ENCODE measurements around the gene LRP1B.

LRP1B gene

DNA sequence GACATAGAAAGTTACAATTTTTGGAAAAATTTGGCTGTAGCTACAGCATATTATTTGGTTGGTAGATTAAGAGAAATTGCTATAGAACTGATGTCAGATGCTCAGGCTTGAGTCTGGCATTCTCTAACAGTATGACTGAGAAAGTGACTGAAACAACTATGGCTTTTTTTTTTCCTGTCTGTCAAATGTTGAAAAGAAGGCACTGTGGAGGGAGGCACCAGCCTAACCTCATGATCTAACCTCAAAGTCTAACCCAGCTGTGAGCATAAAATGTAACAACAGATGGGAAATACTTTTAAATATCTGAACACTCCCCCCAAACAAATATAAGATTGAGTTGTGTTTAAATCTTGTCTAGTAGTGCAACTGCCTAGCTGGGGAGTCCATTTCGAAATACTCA lies 629.1 kb downstream of the LRP1B start:
- no peak for DNase-seq
- Histone ChIP-seq H3K4me2 (ENCODE audit: low read depth, low read length) (no peak overlapping the region), H3K9me3 (replicated peaks; ENCODE audit: insufficient read depth, low read length) (no peaks in the 10 kb centered on the region), H3K79me2 (ENCODE audit: low read length) (no peaks in the 10 kb centered on the region), H3K4me3 (ENCODE audit: low read length) (no peak overlapping the region), H3K27ac (ENCODE audit: low read length) (no peak overlapping the region), H3K9me2 (replicated peaks; ENCODE audit: insufficient read depth, low read length) (no peaks in the 10 kb centered on the region), H2AFZ (ENCODE audit: low read length) (no peak overlapping the region), H3K9ac (ENCODE audit: low read length) (no peak overlapping the region), H3K4me1 (ENCODE audit: low read length) (no peaks in the 10 kb centered on the region), H3K27me3 (replicated peaks; ENCODE audit: insufficient read depth, low read length) (no peaks in the 10 kb centered on the region), H3F3A (ENCODE audit: insufficient read depth, low read length) (no peaks in the 10 kb centered on the region), H4K20me1 (ENCODE audit: insufficient read depth, low read length) (no peaks in the 10 kb centered on the region), H3K36me3 (replicated peaks; ENCODE audit: insufficient read depth, low read length) (no peaks in the 10 kb centered on the region)
- TF ChIP-seq EZH2phosphoT487 (IDR thresholded peaks at IDR 0.05; ENCODE audit: low read length) = no peak

- H3K9me2 ChIP-seq (replicated peaks; ENCODE audit: insufficient read depth, low read length) = no peaks in the 10 kb centered on the region
- H3K9me3 ChIP-seq (replicated peaks; ENCODE audit: insufficient read depth, low read length) = no peaks in the 10 kb centered on the region
- no peak overlapping the region for H3K4me2 ChIP-seq (ENCODE audit: low read depth, low read length)
- H3K27me3 ChIP-seq (replicated peaks; ENCODE audit: insufficient read depth, low read length) = no peaks in the 10 kb centered on the region
- no peak overlapping the region for H3K27ac ChIP-seq (ENCODE audit: low read length)
- no peaks in the 10 kb centered on the region for H4K20me1 ChIP-seq (ENCODE audit: insufficient read depth, low read length)
- no peaks in the 10 kb centered on the region for H3K36me3 ChIP-seq (replicated peaks; ENCODE audit: insufficient read depth, low read length)
- H2AFZ ChIP-seq (ENCODE audit: low read length) = no peak overlapping the region
- H3F3A ChIP-seq (ENCODE audit: insufficient read depth, low read length) = no peaks in the 10 kb centered on the region
- no peaks in the 10 kb centered on the region for H3K79me2 ChIP-seq (ENCODE audit: low read length)
- H3K9ac ChIP-seq (ENCODE audit: low read length) = no peak overlapping the region
- no peak for DNase-seq
- no peaks in the 10 kb centered on the region for H3K4me1 ChIP-seq (ENCODE audit: low read length)
- H3K4me3 ChIP-seq (ENCODE audit: low read length) = no peak overlapping the region
- no peak for TF ChIP-seq EZH2 (optimal IDR thresholded peaks at IDR 0.05; ENCODE audit: low read depth, low read length)
- no peak for TF ChIP-seq EZH2phosphoT487 (IDR thresholded peaks at IDR 0.05; ENCODE audit: low read length)
- TF ChIP-seq CTCF (IDR thresholded peaks at IDR 0.05; ENCODE audit: low read length) = no peak
These were observed 631.7 kb downstream of the LRP1B start for GRCh38 chr2:141499123-141499522.

DNA sequence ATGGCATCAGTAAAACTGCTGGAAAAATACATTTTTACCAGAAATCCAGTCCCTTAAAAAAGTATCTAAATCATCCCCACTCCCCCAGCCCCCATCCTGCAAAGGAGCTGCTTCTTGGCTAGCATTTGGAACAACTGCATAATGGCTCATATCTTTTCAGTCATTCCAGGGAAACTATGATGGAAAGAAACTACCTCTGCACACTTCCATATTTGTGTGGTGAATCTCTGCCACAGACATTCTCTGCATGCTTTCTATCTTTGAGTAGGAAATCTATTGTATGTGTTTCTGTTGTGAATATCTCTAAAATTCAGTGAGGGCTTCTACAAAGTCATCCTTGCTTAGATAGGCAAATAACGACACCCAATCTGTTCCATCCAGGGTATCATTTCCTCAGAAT lies 632.3 kb downstream of the LRP1B start:
- H3K27me3 ChIP-seq (replicated peaks; ENCODE audit: insufficient read depth, low read length) = no peaks in the 10 kb centered on the region
- H3K4me2 ChIP-seq (ENCODE audit: low read depth, low read length) = no peak overlapping the region
- H2AFZ ChIP-seq (ENCODE audit: low read length) = no peak overlapping the region
- H3K9me2 ChIP-seq (replicated peaks; ENCODE audit: insufficient read depth, low read length) = no peaks in the 10 kb centered on the region
- no peaks in the 10 kb centered on the region for H3F3A ChIP-seq (ENCODE audit: insufficient read depth, low read length)
- H3K79me2 ChIP-seq (ENCODE audit: low read length) = no peaks in the 10 kb centered on the region
- H3K36me3 ChIP-seq (replicated peaks; ENCODE audit: insufficient read depth, low read length) = no peaks in the 10 kb centered on the region
- H3K9ac ChIP-seq (ENCODE audit: low read length) = no peak overlapping the region
- no peaks in the 10 kb centered on the region for H4K20me1 ChIP-seq (ENCODE audit: insufficient read depth, low read length)
- DNase-seq = no peak
- H3K4me1 ChIP-seq (ENCODE audit: low read length) = no peaks in the 10 kb centered on the region
- H3K27ac ChIP-seq (ENCODE audit: low read length) = no peak overlapping the region
- H3K4me3 ChIP-seq (ENCODE audit: low read length) = no peak overlapping the region
- no peaks in the 10 kb centered on the region for H3K9me3 ChIP-seq (replicated peaks; ENCODE audit: insufficient read depth, low read length)
- TF ChIP-seq EZH2 (optimal IDR thresholded peaks at IDR 0.05; ENCODE audit: low read depth, low read length) (no peak), CTCF (IDR thresholded peaks at IDR 0.05; ENCODE audit: low read length) (no peak), EZH2phosphoT487 (IDR thresholded peaks at IDR 0.05; ENCODE audit: low read length) (no peak)

DNA sequence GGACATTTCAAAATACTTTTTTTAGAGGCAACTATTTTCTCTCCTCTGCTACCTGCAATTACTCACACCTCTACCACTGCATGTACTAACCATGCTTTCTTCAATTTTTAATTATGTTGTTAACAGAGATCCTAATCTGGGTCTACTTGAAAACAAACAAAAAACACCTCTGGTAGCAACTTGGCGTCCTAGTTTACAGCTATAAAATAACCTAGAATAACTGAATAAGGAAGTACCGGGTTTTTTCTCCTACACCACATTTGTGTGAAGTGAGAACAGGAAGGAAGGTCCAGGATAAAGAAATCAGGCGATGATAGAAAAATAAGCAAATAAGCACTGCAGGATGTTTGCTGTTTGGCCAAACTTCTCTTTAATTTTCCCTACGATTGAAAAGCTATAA lies 633.5 kb downstream of the LRP1B start:
- no peak for DNase-seq
- H3K9me3 ChIP-seq (replicated peaks; ENCODE audit: insufficient read depth, low read length) = no peaks in the 10 kb centered on the region

More for the DNA sequence above, 633.5 kb downstream of the LRP1B start:
- H3K4me3 ChIP-seq (ENCODE audit: low read length) = no peak overlapping the region
- H3K9ac ChIP-seq (ENCODE audit: low read length) = no peak overlapping the region
- H3K4me1 ChIP-seq (ENCODE audit: low read length) = no peaks in the 10 kb centered on the region
- H3F3A ChIP-seq (ENCODE audit: insufficient read depth, low read length) = no peaks in the 10 kb centered on the region
- no peaks in the 10 kb centered on the region for H3K27me3 ChIP-seq (replicated peaks; ENCODE audit: insufficient read depth, low read length)
- no peak overlapping the region for H3K27ac ChIP-seq (ENCODE audit: low read length)
- H4K20me1 ChIP-seq (ENCODE audit: insufficient read depth, low read length) = no peaks in the 10 kb centered on the region
- no peaks in the 10 kb centered on the region for H3K36me3 ChIP-seq (replicated peaks; ENCODE audit: insufficient read depth, low read length)
- TF ChIP-seq EZH2 (optimal IDR thresholded peaks at IDR 0.05; ENCODE audit: low read depth, low read length) (no peak), CTCF (IDR thresholded peaks at IDR 0.05; ENCODE audit: low read length) (no peak), EZH2phosphoT487 (IDR thresholded peaks at IDR 0.05; ENCODE audit: low read length) (no peak)
- H2AFZ ChIP-seq (ENCODE audit: low read length) = no peak overlapping the region
- no peak overlapping the region for H3K4me2 ChIP-seq (ENCODE audit: low read depth, low read length)
- H3K9me2 ChIP-seq (replicated peaks; ENCODE audit: insufficient read depth, low read length) = no peaks in the 10 kb centered on the region
- no peaks in the 10 kb centered on the region for H3K79me2 ChIP-seq (ENCODE audit: low read length)
